ENCODE measurements around the gene ADGRV1. TPM values are rescaled to one million over a fixed set of nuclear protein-coding genes. Genes with fewer than 3 reads are reported as not detected.

ADGRV1 gene
- total and polyA plus RNA-seq, 12 donors, result 0.03 to 1.4 (median 0.44) TPM; not detected in 6

DNA sequence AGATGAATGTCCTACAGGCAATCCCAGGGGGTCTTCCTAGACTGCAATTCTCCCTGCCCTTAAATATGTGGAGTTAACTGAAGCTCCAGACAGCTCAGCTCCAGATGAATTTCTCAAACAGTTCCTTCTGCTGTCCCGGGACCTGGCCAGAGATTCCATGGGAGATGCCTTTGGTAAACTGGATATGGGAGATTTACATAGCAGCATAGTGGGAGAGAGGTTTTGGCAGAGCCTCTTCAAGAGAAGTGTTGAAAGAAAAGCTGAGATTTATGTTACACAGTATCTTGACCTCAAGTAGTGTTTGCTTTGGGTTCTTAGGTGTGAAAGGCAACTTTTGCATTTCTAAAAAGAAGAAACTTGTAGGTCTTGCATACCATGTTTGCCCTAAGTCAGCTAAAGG, 459.6 kb downstream of the ADGRV1 start:
- intact Hi-C loops (cut with DNase I), result no loop called here
- WGBS, 2 donors, result 37 to 49% methylated on average over 1 of the region's 1 CpG
- peaks cover 0 to 12% (median 0%) of the 10 kb centered on the region in 11 donors for H3K9me3 ChIP-seq

DNA sequence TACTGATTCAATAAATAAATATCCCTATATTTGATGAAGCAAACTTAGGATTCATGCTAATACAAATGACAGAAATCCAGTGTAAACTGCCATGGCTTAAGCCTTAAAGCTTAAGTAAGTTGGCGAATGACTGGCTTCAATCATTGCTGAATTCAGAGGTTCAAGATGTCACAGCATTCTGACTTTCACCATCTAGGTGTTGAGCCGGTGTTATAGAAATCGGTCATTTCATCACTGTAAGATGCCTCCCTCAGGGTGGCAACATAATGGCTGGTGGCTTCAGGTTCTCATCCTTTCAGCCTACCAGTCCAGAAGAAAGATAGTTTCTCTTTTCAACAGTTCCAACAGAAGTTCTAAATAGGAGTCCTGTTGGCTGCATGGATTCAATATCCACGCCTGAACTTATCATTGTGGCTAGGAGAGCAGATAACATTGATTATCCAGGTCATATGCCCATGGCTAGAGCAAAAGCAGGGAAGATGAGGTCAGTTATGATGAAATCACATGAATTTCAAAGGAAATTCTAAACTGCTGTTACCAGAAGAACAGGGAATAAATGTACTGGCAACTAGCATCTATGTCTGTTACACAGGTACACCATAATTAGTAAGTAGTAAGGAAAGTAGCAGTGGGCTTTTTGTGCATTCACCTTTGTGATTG, 460.2 kb downstream of the ADGRV1 start:
- Histone ChIP-seq H3K27ac (no peak overlapping the region), H3K27me3 (peaks cover 0 to 4% (median 0%) of the 10 kb centered on the region in 7 donors), H3K36me3 (no peaks in the 10 kb centered on the region), H3K9me3 (peaks cover 0 to 12% (median 0%) of the 10 kb centered on the region in 11 donors), H3K4me3 (no peak overlapping the region), H3K4me1 (peaks cover 0 to 5% (median 0%) of the 10 kb centered on the region in 9 donors)
- DNase-seq, result no peak
- WGBS, 2 donors, result 46 to 93% methylated on average over 4 of the region's 4 CpGs
- ATAC-seq, result no peak
- TF ChIP-seq, protein P1, sequence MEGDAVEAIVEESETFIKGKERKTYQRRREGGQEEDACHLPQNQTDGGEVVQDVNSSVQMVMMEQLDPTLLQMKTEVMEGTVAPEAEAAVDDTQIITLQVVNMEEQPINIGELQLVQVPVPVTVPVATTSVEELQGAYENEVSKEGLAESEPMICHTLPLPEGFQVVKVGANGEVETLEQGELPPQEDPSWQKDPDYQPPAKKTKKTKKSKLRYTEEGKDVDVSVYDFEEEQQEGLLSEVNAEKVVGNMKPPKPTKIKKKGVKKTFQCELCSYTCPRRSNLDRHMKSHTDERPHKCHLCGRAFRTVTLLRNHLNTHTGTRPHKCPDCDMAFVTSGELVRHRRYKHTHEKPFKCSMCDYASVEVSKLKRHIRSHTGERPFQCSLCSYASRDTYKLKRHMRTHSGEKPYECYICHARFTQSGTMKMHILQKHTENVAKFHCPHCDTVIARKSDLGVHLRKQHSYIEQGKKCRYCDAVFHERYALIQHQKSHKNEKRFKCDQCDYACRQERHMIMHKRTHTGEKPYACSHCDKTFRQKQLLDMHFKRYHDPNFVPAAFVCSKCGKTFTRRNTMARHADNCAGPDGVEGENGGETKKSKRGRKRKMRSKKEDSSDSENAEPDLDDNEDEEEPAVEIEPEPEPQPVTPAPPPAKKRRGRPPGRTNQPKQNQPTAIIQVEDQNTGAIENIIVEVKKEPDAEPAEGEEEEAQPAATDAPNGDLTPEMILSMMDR (IDR thresholded peaks at IDR 0.05), result no peak
- intact Hi-C loops (cut with DNase I), result no loop called here

More for the DNA sequence above, 459.6 kb downstream of the ADGRV1 start:
- TF ChIP-seq, protein P1 (IDR thresholded peaks at IDR 0.05), result no peak
- Histone ChIP-seq H3K36me3 (no peaks in the 10 kb centered on the region), H3K4me1 (peaks cover 0 to 5% (median 0%) of the 10 kb centered on the region in 9 donors), H3K27ac (no peak overlapping the region), H3K27me3 (peaks cover 0 to 4% (median 0%) of the 10 kb centered on the region in 7 donors), H3K4me3 (no peak overlapping the region)
- ATAC-seq (no peak), DNase-seq (no peak)

DNA sequence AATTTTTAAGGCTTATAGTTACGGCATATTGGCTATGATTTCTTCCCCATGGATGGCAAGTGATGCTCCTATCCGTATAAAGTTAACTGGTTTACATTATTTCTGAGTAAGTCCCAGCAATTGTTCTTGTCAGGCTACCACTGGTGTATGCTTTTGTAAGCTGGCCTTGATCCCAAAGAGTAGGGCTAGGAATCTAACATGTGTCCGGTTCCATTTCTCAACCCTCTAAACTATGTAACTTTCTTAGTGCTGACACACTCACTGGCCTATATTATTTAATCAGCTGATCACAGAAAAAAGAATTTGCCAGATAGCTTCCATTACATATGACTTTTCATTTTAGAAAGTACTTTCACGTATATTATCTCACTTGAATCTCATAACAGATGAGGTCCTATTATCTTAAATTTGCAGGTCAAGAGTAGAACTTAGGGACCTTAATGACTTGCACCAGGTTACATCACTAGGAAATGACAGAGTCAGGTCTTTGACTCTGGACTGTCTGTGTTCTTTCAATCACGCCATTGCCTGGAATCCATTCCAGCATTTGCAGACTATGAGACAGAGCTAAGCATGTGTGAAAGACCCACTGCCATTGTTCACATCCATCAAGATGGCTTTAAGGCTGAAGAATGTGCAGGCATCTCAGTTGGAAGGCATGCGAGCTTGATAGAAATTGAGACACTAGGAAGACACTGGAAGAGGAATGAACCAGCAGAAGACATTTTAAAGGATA, 461.6 kb downstream of the ADGRV1 start:
- 83 to 84% methylated on average over 6 of the region's 6 CpGs for WGBS, 2 donors
- TF ChIP-seq, protein P1 (IDR thresholded peaks at IDR 0.05), result no peak
- Histone ChIP-seq H3K27ac (no peak overlapping the region), H3K4me3 (no peak overlapping the region), H3K36me3 (no peaks in the 10 kb centered on the region), H3K4me1 (peaks cover 0 to 5% (median 0%) of the 10 kb centered on the region in 9 donors), H3K27me3 (peaks cover 0 to 4% (median 0%) of the 10 kb centered on the region in 7 donors), H3K9me3 (peaks cover 0 to 3% (median 0%) of the 10 kb centered on the region in 11 donors)
- intact Hi-C loops (cut with DNase I), result loop anchor here in 1 of 10 donors (5.0 kb wide), 1 partner anchor 1012 kb away; no protein-coding TSS in a partner anchor
- ATAC-seq (no peak), DNase-seq (no peak)

DNA sequence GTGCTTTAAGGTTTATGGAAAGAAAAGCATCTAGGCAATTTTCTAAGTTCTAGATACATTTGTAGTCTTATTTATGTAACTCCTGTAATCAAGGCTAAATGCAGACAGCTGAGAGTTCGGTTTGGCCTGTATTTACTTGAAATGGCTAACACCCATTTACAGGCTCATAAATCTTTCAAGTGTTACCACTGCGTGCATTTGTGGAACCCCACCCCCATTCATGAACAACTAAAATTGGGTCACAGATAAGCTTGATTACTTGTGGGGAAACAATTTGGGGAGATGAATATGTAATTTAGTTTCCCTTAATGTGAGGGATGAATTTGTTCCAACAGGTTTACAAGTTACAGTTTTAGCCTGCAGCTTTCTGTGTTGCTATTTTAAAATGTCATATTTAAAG, 463.9 kb downstream of the ADGRV1 start:
- H3K27me3 ChIP-seq, result peaks cover 0 to under 1% (median 0%) of the 10 kb centered on the region in 7 donors
- intact Hi-C loops (cut with DNase I), result loop anchor here in 1 of 10 donors (5.0 kb wide), 1 partner anchor 1010 kb away; no protein-coding TSS in a partner anchor
- H3K4me1 ChIP-seq, result peaks cover 0 to 3% (median 0%) of the 10 kb centered on the region in 9 donors
- ATAC-seq (no peak), DNase-seq (no peak)
- TF ChIP-seq, protein P1 (IDR thresholded peaks at IDR 0.05), result no peak
- no peaks in the 10 kb centered on the region for H3K36me3 ChIP-seq
- 69 to 78% methylated on average over 2 of the region's 2 CpGs for WGBS, 2 donors
- no peak overlapping the region for H3K27ac ChIP-seq
- no peaks in the 10 kb centered on the region for H3K9me3 ChIP-seq
- H3K4me3 ChIP-seq, result no peak overlapping the region

Data from heart right ventricle (tissue), 16 donors.